ENCODE data around the gene TULP4.
A peak's percentile ranks its signal among the peaks of the same experiment; 100 is the strongest.
"Not testable (repeated sequence)": the region's sequence is repeated elsewhere in the genome, so short reads cannot be mapped to it uniquely, and the experiment has no call there.

The TULP4 gene

GRCh38 chr6:158283304-158283980, 28.8 kb upstream of the TULP4 start:
- Histone ChIP-seq H3K4me3 (ENCODE audit: low read length) (peak overlapping the region; percentile 2), H3K27me3 (ENCODE audit: control insufficient read depth, insufficient read depth, low read length) (no peaks in the 10 kb centered on the region), H3K4me1 (ENCODE audit: control insufficient read depth, low read depth, low read length) (peaks cover 35% of the 10 kb centered on the region), H3K9ac (ENCODE audit: low read length) (peak overlapping the region; percentile 22), H3K36me3 (ENCODE audit: control insufficient read depth, low read depth, low read length) (no peaks in the 10 kb centered on the region), H3K9me3 (ENCODE audit: control insufficient read depth, low read depth, low read length) (no peaks in the 10 kb centered on the region), H3K27ac (ENCODE audit: low read length) (peak overlapping the region; percentile 11)

GRCh38 chr6:158284007-158284875, 28.0 kb upstream of the TULP4 start:
- peak overlapping the region; percentile 11 for H3K27ac ChIP-seq (ENCODE audit: low read length)
- H3K4me3 ChIP-seq (ENCODE audit: low read length), result peak overlapping the region; percentile 2

GRCh38 chr6:158284876-158285655, 27.2 kb upstream of the TULP4 start:
- peaks cover 35% of the 10 kb centered on the region for H3K4me1 ChIP-seq (ENCODE audit: control insufficient read depth, low read depth, low read length)
- H3K27ac ChIP-seq (ENCODE audit: low read length), result peak overlapping the region; percentile 11
- H3K36me3 ChIP-seq (ENCODE audit: control insufficient read depth, low read depth, low read length), result no peaks in the 10 kb centered on the region
- no peaks in the 10 kb centered on the region for H3K27me3 ChIP-seq (ENCODE audit: control insufficient read depth, insufficient read depth, low read length)
- no peaks in the 10 kb centered on the region for H3K9me3 ChIP-seq (ENCODE audit: control insufficient read depth, low read depth, low read length)
- peak overlapping the region; percentile 2 for H3K4me3 ChIP-seq (ENCODE audit: low read length)
- H3K9ac ChIP-seq (ENCODE audit: low read length), result no peak overlapping the region

More at GRCh38 chr6:158284007-158284875, 28.0 kb upstream of the TULP4 start:
- H3K9me3 ChIP-seq (ENCODE audit: control insufficient read depth, low read depth, low read length), result no peaks in the 10 kb centered on the region
- no peaks in the 10 kb centered on the region for H3K27me3 ChIP-seq (ENCODE audit: control insufficient read depth, insufficient read depth, low read length)
- H3K9ac ChIP-seq (ENCODE audit: low read length), result peak overlapping the region; percentile 22
- no peaks in the 10 kb centered on the region for H3K36me3 ChIP-seq (ENCODE audit: control insufficient read depth, low read depth, low read length)
- peaks cover 35% of the 10 kb centered on the region for H3K4me1 ChIP-seq (ENCODE audit: control insufficient read depth, low read depth, low read length)

GRCh38 chr6:158285656-158286021, 26.6 kb upstream of the TULP4 start:
- H3K4me1 ChIP-seq (ENCODE audit: control insufficient read depth, low read depth, low read length), result peaks cover 35% of the 10 kb centered on the region
- no peak overlapping the region for H3K9ac ChIP-seq (ENCODE audit: low read length)
- no peak overlapping the region for H3K27ac ChIP-seq (ENCODE audit: low read length)
- no peak overlapping the region for H3K4me3 ChIP-seq (ENCODE audit: low read length)
- H3K36me3 ChIP-seq (ENCODE audit: control insufficient read depth, low read depth, low read length), result no peaks in the 10 kb centered on the region
- no peaks in the 10 kb centered on the region for H3K27me3 ChIP-seq (ENCODE audit: control insufficient read depth, insufficient read depth, low read length)
- no peaks in the 10 kb centered on the region for H3K9me3 ChIP-seq (ENCODE audit: control insufficient read depth, low read depth, low read length)

- H3K36me3 ChIP-seq (ENCODE audit: control insufficient read depth, low read depth, low read length), result no peaks in the 10 kb centered on the region
- H3K4me1 ChIP-seq (ENCODE audit: control insufficient read depth, low read depth, low read length), result peaks cover 35% of the 10 kb centered on the region
- H3K27me3 ChIP-seq (ENCODE audit: control insufficient read depth, insufficient read depth, low read length), result no peaks in the 10 kb centered on the region
- H3K9ac ChIP-seq (ENCODE audit: low read length), result no peak overlapping the region
- no peaks in the 10 kb centered on the region for H3K9me3 ChIP-seq (ENCODE audit: control insufficient read depth, low read depth, low read length)
- H3K4me3 ChIP-seq (ENCODE audit: low read length), result no peak overlapping the region
- H3K27ac ChIP-seq (ENCODE audit: low read length), result no peak overlapping the region
Measured at GRCh38 chr6:158286413-158286812, 25.9 kb upstream of the TULP4 start.

- peaks cover 34% of the 10 kb centered on the region for H3K4me1 ChIP-seq (ENCODE audit: control insufficient read depth, low read depth, low read length)
- no peak overlapping the region for H3K9ac ChIP-seq (ENCODE audit: low read length)
- H3K9me3 ChIP-seq (ENCODE audit: control insufficient read depth, low read depth, low read length), result no peaks in the 10 kb centered on the region
- no peaks in the 10 kb centered on the region for H3K36me3 ChIP-seq (ENCODE audit: control insufficient read depth, low read depth, low read length)
- H3K27me3 ChIP-seq (ENCODE audit: control insufficient read depth, insufficient read depth, low read length), result no peaks in the 10 kb centered on the region
- no peak overlapping the region for H3K4me3 ChIP-seq (ENCODE audit: low read length)
- no peak overlapping the region for H3K27ac ChIP-seq (ENCODE audit: low read length)
Measured at GRCh38 chr6:158287047-158287446, 25.2 kb upstream of the TULP4 start.

GRCh38 chr6:158290040-158290439, 22.2 kb upstream of the TULP4 start:
- H3K4me1 ChIP-seq (ENCODE audit: control insufficient read depth, low read depth, low read length), result peaks cover 7% of the 10 kb centered on the region
- no peak overlapping the region for H3K4me3 ChIP-seq (ENCODE audit: low read length)
- H3K27me3 ChIP-seq (ENCODE audit: control insufficient read depth, insufficient read depth, low read length), result no peaks in the 10 kb centered on the region
- no peak overlapping the region for H3K9ac ChIP-seq (ENCODE audit: low read length)
- H3K9me3 ChIP-seq (ENCODE audit: control insufficient read depth, low read depth, low read length), result no peaks in the 10 kb centered on the region
- no peak overlapping the region for H3K27ac ChIP-seq (ENCODE audit: low read length)
- no peaks in the 10 kb centered on the region for H3K36me3 ChIP-seq (ENCODE audit: control insufficient read depth, low read depth, low read length)

GRCh38 chr6:158290659-158291058, 21.6 kb upstream of the TULP4 start:
- H3K9ac ChIP-seq (ENCODE audit: low read length), result no peak overlapping the region
- H3K27me3 ChIP-seq (ENCODE audit: control insufficient read depth, insufficient read depth, low read length), result no peaks in the 10 kb centered on the region
- H3K9me3 ChIP-seq (ENCODE audit: control insufficient read depth, low read depth, low read length), result no peaks in the 10 kb centered on the region
- H3K27ac ChIP-seq (ENCODE audit: low read length), result no peak overlapping the region
- H3K4me1 ChIP-seq (ENCODE audit: control insufficient read depth, low read depth, low read length), result peaks cover 3% of the 10 kb centered on the region
- H3K36me3 ChIP-seq (ENCODE audit: control insufficient read depth, low read depth, low read length), result no peaks in the 10 kb centered on the region
- no peak overlapping the region for H3K4me3 ChIP-seq (ENCODE audit: low read length)

- H3K4me1 ChIP-seq (ENCODE audit: control insufficient read depth, low read depth, low read length), result no peaks in the 10 kb centered on the region
- H3K9ac ChIP-seq (ENCODE audit: low read length), result no peak overlapping the region
- no peaks in the 10 kb centered on the region for H3K27me3 ChIP-seq (ENCODE audit: control insufficient read depth, insufficient read depth, low read length)
- H3K4me3 ChIP-seq (ENCODE audit: low read length), result no peak overlapping the region
- no peak overlapping the region for H3K27ac ChIP-seq (ENCODE audit: low read length)
- no peaks in the 10 kb centered on the region for H3K36me3 ChIP-seq (ENCODE audit: control insufficient read depth, low read depth, low read length)
- H3K9me3 ChIP-seq (ENCODE audit: control insufficient read depth, low read depth, low read length), result no peaks in the 10 kb centered on the region
Measured at GRCh38 chr6:158292016-158292415, 20.2 kb upstream of the TULP4 start.

GRCh38 chr6:158293122-158293521, 19.1 kb upstream of the TULP4 start:
- no peaks in the 10 kb centered on the region for H3K36me3 ChIP-seq (ENCODE audit: control insufficient read depth, low read depth, low read length)
- no peaks in the 10 kb centered on the region for H3K4me1 ChIP-seq (ENCODE audit: control insufficient read depth, low read depth, low read length)
- peaks cover 7% of the 10 kb centered on the region for H3K9me3 ChIP-seq (ENCODE audit: control insufficient read depth, low read depth, low read length)
- H3K27ac ChIP-seq (ENCODE audit: low read length), result no peak overlapping the region
- no peak overlapping the region for H3K4me3 ChIP-seq (ENCODE audit: low read length)
- H3K27me3 ChIP-seq (ENCODE audit: control insufficient read depth, insufficient read depth, low read length), result no peaks in the 10 kb centered on the region
- H3K9ac ChIP-seq (ENCODE audit: low read length), result no peak overlapping the region

GRCh38 chr6:158295976-158296853, 16.1 kb upstream of the TULP4 start:
- not testable (repeated sequence) for H3K4me3 ChIP-seq (ENCODE audit: low read length); H3K4me1 ChIP-seq (ENCODE audit: control insufficient read depth, low read depth, low read length); H3K9me3 ChIP-seq (ENCODE audit: control insufficient read depth, low read depth, low read length); H3K27me3 ChIP-seq (ENCODE audit: control insufficient read depth, insufficient read depth, low read length); H3K9ac ChIP-seq (ENCODE audit: low read length); H3K36me3 ChIP-seq (ENCODE audit: control insufficient read depth, low read depth, low read length); H3K27ac ChIP-seq (ENCODE audit: low read length)

Data from iPS-18a (cell line).